H4 (cell line): ENCODE results near the gene GYG2. TPM values are rescaled to one million over a fixed set of nuclear protein-coding genes. Genes with fewer than 3 reads are reported as not detected.
"Not testable (repeated sequence)": the region's sequence is repeated elsewhere in the genome, so short reads cannot be mapped to it uniquely, and the experiment has no call there.

Experiments
- DNase-seq: peaks from one replicate; pipeline ENCODE4 v3.0.0-alpha.2; 2015; ENCODE audit warnings: low spot score
- total RNA-seq: library from RNA; depleted of rRNA; stranded (reverse); fragments of >200 nt; shearing (Covaris generic); gene quantifications from 2 replicates; pipeline ENCODE4 v1.2.3, GENCODE V29; 2014; rRNA removed

The GYG2 gene
- total RNA-seq, 1 experiment from 2014 or later = 9.6 TPM

GRCh38 chrX:2901367-2902036 lies 72.8 kb downstream of the GYG2 start:
- peak; percentile 43 for DNase-seq

DNA sequence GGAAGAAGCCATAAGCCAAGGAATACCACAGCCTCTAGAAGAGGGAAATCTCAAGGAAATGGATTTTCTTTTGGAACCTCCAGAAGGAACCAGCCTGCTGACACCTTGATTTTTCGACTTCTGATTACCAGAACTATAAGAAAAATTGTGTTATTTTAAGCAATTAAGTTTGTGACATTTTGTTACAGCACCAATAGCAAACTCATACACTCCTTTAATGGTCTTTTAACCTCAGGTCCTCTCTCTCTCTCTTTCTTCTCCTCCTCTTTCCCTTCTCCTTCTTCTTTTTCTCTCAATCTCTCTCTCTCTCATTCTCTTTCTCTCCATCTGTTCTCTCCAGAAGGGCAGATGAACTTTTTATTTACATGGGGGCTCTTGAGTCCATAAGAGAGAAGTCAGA lies 74.1 kb downstream of the GYG2 start:
- DNase-seq = no peak

GRCh38 chrX:2903366-2903765 lies 74.6 kb downstream of the GYG2 start:
- DNase-seq = no peak

DNA sequence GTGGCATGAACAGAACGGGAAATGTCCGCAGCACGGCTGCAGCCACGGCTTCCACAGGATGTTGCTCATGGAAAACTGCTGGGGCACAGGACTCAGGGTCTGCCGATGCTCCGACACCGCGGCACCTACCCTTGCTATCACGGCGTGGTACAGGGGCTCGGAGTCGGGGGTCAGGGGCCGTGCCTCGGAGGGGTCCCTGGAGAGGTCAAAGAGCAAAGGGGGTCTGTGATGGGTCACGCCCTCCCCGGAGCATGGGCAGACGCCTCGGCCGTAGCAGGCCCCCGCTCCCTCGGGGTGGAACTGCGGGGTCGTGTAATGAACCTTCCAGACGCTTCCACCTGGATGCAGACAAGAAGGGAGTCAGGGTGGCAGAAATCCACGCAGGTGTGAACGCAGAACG lies 78.6 kb downstream of the GYG2 start:
- DNase-seq = no peak

GRCh38 chrX:2908125-2908685 lies 79.5 kb downstream of the GYG2 start:
- DNase-seq = no peak

DNA sequence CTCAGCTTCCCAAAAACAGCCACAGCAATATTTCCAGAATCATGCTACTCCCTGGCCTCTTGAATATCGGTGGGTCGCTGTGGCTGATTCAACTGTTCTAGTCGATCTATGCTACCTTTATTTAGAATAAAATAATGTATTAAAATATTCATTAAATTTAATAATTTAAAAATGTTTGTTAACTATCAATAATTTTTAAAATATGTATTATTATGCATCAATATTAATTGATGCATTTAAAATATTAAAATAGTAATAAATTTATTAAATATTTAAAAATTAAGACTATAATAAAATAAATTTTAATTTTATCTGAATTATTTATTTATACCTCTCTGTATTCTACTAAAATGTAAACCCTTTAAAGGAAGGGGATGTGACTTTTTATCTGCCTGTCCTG lies 81.4 kb downstream of the GYG2 start:
- no peak for DNase-seq

- DNase-seq = no peak
These were observed 84.4 kb downstream of the GYG2 start for GRCh38 chrX:2913118-2913517.

- no peak for DNase-seq
These were observed 89.0 kb downstream of the GYG2 start for GRCh38 chrX:2917767-2918166.

- no peak for DNase-seq
These were observed 92.5 kb downstream of the GYG2 start for GRCh38 chrX:2921193-2921592.

DNA sequence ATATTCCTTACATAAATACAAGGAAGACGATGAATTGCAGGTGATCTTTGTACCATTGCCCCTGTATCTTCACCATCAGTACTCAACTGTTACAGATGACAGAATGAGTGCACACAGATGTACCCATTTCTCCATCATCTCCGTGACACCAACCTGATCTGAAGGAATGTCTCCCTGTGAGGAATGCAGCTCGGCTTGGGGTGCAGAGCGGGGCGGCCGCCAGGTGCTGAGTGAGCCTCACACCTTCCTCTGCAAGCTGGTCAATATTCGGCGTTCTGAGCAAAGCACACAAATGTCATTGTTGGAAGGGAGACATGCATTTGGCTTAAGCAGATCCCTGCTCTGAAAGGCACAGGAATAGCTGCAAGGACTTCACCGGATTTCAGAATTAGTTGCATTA lies 93.0 kb downstream of the GYG2 start:
- no peak for DNase-seq

DNA sequence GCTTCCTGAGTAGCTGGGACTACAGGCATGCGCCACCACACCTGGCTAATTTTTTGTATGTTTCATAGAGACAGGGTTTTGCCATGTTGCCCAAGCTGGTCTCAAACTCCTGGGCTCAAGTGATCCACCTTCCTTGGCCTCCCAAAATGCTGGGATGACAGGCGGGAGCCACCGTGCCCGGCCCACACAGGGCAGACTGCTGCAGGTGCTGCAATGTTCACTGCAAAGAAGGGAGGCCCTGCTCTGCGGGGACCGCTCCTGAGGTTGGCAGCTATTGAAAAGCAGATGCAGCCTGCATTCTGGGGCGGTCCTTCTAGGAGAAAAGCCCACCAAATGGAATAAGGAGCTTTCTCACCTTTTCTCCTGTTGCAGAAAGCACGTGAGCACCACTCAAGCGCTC lies 95.4 kb downstream of the GYG2 start:
- DNase-seq = no peak

DNA sequence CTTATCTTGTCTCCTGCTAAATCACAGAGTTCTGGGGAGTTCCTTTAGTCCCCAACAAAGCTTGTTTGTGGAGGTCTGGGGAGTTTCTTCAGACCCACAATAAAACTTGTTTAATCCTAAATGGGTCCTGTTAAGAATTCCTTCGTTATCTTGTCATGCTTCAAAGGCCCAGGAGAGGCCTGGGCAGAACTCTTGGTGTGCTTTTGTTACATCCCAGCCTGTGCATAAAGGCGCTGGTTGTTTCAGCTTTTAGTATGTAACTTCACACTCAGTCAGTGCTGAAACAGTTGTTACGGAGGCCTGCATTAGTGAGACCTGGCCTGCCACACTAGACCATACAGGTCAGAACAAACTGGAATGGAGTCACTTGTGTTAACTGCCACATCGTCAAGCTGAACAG lies 97.5 kb downstream of the GYG2 start:
- DNase-seq = not testable (repeated sequence)

DNA sequence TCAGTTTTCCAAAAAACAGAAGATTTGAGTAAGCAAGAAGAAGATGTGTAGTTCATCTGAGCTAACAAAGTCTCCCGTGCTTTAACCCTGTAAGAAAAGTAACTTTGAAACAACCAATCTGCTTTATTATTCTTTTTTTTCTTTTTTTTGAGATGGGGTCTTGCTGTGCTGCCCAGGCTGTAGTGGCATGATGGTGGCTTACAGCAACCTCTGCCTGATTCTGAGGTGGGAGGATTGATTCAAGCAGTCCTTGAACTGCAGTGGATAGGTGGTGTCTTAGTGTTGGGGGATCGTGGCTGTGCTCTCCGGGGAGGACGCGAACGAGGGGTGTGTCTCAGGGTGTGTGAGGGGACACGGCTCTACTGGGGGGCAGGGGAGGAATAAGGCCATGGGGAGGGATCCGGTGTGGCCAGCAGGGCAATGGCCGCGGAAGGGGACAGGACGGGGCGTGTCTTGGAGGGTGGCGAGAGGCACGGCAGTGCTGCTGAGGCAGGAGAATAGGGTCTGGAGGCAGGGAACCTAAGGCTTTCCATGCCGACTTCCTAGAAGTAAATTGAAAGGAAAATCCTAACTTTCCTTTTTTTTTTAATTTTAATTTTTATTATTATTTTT lies 98.0 kb downstream of the GYG2 start:
- no peak for DNase-seq

DNA sequence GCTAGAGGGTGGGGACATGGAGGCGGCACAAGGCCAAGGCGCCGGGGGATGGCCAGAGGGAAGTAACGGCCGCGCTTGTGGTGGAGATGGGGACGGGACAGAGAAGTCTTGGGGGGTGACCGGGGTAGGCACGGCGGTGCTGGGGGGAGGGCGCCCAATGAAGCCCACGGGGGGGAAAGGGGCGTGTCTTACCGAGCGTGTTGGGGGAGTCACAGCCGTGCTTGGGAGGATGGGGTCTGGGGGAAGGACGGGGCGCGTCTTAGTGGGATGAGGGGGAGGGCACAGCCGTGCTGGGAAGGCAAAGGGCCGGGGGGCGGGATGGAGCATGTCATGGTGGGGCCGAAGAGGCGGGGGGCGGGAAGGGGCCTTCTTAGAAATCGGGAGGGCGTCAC lies 99.5 kb downstream of the GYG2 start:
- no peak for DNase-seq

DNA sequence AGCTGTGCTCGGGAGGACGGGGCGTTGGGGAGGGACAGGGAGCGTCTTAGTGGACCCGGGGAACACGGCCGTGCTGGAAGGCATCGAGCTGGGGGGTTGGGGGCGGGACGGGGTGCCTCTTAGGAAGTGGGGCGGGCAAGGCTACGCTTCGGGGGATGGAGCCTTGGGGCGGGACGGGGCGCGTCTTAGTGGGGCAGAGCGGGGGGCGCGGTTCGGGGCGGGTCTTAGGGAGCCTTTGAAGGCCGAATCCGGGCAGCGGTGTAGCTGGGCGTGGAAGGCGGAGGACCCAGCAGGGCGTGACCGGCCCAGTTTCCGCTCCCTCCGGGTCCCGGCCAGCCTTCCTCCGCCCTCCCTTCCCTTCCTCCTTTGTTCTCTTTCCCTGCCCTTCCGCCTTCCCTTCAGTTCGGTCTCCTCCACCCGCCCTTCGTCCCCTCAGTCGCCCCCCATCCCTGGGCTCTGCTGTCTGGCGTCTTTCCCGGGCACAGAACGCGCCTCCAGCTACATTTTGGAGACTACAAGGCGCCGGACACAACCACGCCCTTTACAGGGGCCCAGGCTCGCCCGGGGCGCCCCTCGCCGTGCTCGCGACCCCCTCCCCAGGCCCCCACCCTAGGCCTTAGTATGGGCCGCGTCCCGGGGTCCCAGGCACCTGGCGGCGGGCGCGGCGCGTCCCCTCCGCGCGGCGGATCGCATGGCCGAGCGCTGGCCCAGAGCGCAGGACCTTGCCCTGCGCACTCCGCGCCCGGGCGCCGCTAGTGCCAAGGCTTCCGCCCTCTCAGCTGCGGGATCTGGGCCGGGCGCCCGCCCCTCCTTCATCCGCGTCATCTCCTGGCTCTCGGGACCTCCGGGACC lies 100.1 kb downstream of the GYG2 start, which contains the start of gene ARSD:
Gene ARSD, minus strand, starts transcription at position 757 of the 852 bp plus-strand sequence. Its CDS starts 64 bp downstream, at position 693.
- peak; percentile 90 for DNase-seq

GRCh38 chrX:2931155-2931554 lies 102.4 kb downstream of the GYG2 start:
- DNase-seq = no peak

- DNase-seq = no peak
These were observed 102.9 kb downstream of the GYG2 start for GRCh38 chrX:2931612-2932011.

Other genes starting within 250 kb of the GYG2 start
- 289 and 391 TPM in 2 replicates for gene CD99, start 137.6 kb upstream of the GYG2 start, total RNA-seq
- gene XG, start 76.9 kb upstream of the GYG2 start, total RNA-seq = 0.06 TPM in 1 of 2 replicates, not detected in the other
- gene ARSD, start 100.4 kb downstream of the GYG2 start, total RNA-seq = 9.0 and 13.3 TPM in 2 replicates
- not detected in 2 replicates for gene ARSH, start 177.6 kb downstream of the GYG2 start, total RNA-seq
- gene ARSF, start 212.5 kb downstream of the GYG2 start, total RNA-seq = not detected in 2 replicates